Brain microvascular endothelial cell (primary cell): Measurements from ENCODE around the gene SLCO6A1.
A peak's percentile ranks its signal among the peaks of the same experiment; 100 is the strongest.

Experiments
- DNase-seq: peaks from one replicate; pipeline ENCODE4 v3.0.0-alpha.2; 2020
- H3K27ac ChIP-seq: fragments of 250-450 bp; sonication (Bioruptor Pico); 2 replicates; pipeline ENCODE4 v1.5.1; 2020; ENCODE audit warnings: mild to moderate bottlenecking, moderate library complexity
- H3K27me3 ChIP-seq: fragments of 250-450 bp; sonication (Bioruptor Pico); replicated peaks from 2 replicates; pipeline ENCODE4 v1.5.1; 2020; ENCODE audit warnings: mild to moderate bottlenecking
- H3K36me3 ChIP-seq: fragments of 250-450 bp; sonication (Bioruptor Pico); replicated peaks from 2 replicates; pipeline ENCODE4 v1.5.1; 2020; ENCODE audit warnings: mild to moderate bottlenecking
- H3K4me3 ChIP-seq: 2 replicates; pipeline ENCODE4 v1.5.1; 2011; ENCODE audit warnings: low read depth, mild to moderate bottlenecking, control low read depth, low read length, moderate library complexity
- CTCF ChIP-seq: IDR thresholded peaks from 2 replicates; pipeline ENCODE4 v1.5.1; 2011; ENCODE audit warnings: low read depth, mild to moderate bottlenecking, moderate library complexity, low read length, control low read depth, inconsistent platforms; ENCODE audit errors: missing control alignments
- in situ Hi-C: cut with HindIII; loops from 2 replicates; pipeline ENCODE4 v1.10.0; 2017; ENCODE audit warnings: low sequenced_read_pairs, low pct_ligation_motif_present

Gene SLCO6A1

DNA sequence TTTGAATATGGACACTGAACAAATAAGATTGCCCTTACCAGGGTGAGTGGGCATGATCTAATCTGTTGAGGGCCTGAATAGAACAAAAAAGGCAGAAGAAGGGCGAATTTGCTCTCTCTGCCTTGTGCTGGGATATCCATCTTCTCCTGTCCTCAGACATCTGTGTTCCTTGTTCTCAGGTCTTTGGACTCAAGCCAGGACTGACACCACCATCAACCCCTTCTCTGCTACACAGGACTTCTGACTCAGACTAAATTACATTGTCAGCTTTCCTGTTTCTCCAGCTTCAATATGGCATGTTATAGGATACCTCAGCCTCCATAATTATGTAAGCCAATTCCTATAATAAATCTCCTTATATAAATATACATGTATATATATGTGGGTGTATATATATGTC lies 40.8 kb upstream of the SLCO6A1 start:
- Histone ChIP-seq H3K36me3 (no peaks in the 10 kb centered on the region), H3K4me3 (no peak overlapping the region), H3K27me3 (no peaks in the 10 kb centered on the region), H3K27ac (no peak overlapping the region)
- no peak for DNase-seq
- in situ Hi-C loops, result no loop called here
- no peak for TF ChIP-seq CTCF

GRCh38 chr5:102537011-102537410 lies 38.2 kb upstream of the SLCO6A1 start:
- Histone ChIP-seq H3K27ac (no peak overlapping the region), H3K4me3 (no peak overlapping the region), H3K36me3 (no peaks in the 10 kb centered on the region), H3K27me3 (no peaks in the 10 kb centered on the region)
- no peak for DNase-seq
- no peak for TF ChIP-seq CTCF
- in situ Hi-C loops, result no loop called here

DNA sequence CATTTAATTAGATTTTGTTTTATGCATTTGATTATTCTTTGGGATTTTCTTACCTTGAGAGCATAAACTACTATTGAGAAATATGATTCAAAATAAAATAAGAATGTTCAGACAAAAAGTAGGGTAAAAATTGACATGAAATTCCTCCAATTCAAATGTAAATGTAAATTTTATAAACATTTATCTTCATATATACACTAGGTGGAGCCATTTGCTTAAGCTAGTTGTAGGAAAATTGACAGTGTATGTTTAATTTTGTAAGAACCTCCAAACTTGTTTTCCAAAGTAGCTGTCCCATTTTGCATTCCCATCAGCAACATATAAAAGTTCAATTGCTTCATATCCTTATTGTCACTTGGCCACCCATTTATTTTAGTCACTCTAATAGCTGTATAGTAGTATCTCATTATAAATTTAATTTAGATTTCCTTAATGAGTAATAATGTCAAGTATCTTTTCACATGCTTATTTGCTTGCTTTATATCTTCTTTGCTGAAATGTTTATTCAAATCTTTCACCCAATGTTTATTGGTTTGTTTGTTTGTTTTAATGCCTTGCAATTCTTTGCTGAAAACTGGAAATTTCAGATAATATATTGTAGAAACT lies 37.6 kb upstream of the SLCO6A1 start:
- Histone ChIP-seq H3K36me3 (no peaks in the 10 kb centered on the region), H3K4me3 (no peak overlapping the region), H3K27ac (no peak overlapping the region), H3K27me3 (no peaks in the 10 kb centered on the region)
- TF ChIP-seq CTCF, result peak; percentile 34
- in situ Hi-C loops, result no loop called here
- no peak for DNase-seq

- H3K27ac ChIP-seq, result no peak overlapping the region
- DNase-seq, result peak; percentile 84
- H3K4me3 ChIP-seq, result no peak overlapping the region
- no peaks in the 10 kb centered on the region for H3K36me3 ChIP-seq
- in situ Hi-C loops, result no loop called here
- H3K27me3 ChIP-seq, result no peaks in the 10 kb centered on the region
- no peak for TF ChIP-seq CTCF
Observed at GRCh38 chr5:102532123-102532522, 33.3 kb upstream of the SLCO6A1 start.

- no peak for DNase-seq
- in situ Hi-C loops, result no loop called here
- no peaks in the 10 kb centered on the region for H3K36me3 ChIP-seq
- no peak for TF ChIP-seq CTCF
- H3K27ac ChIP-seq, result no peak overlapping the region
- H3K4me3 ChIP-seq, result no peak overlapping the region
- H3K27me3 ChIP-seq, result no peaks in the 10 kb centered on the region
Observed at GRCh38 chr5:102531506-102531905, 32.7 kb upstream of the SLCO6A1 start.

GRCh38 chr5:102529447-102529846 lies 30.6 kb upstream of the SLCO6A1 start:
- Histone ChIP-seq H3K27me3 (no peaks in the 10 kb centered on the region), H3K27ac (no peak overlapping the region), H3K36me3 (no peaks in the 10 kb centered on the region), H3K4me3 (no peak overlapping the region)
- in situ Hi-C loops, result no loop called here
- no peak for DNase-seq
- no peak for TF ChIP-seq CTCF
